Brain microvascular endothelial cell (primary cell): ENCODE data around the gene ATP5F1D.

Experiments used
- DNase-seq: peaks from one replicate; pipeline ENCODE4 v3.0.0-alpha.2; 2020
- H3K27ac ChIP-seq: fragments of 250-450 bp; sonication (Bioruptor Pico); 2 replicates; pipeline ENCODE4 v1.5.1; 2020; ENCODE audit warnings: mild to moderate bottlenecking, moderate library complexity
- H3K27me3 ChIP-seq: fragments of 250-450 bp; sonication (Bioruptor Pico); replicated peaks from 2 replicates; pipeline ENCODE4 v1.5.1; 2020; ENCODE audit warnings: mild to moderate bottlenecking
- H3K36me3 ChIP-seq: fragments of 250-450 bp; sonication (Bioruptor Pico); replicated peaks from 2 replicates; pipeline ENCODE4 v1.5.1; 2020; ENCODE audit warnings: mild to moderate bottlenecking
- H3K4me3 ChIP-seq: 2 replicates; pipeline ENCODE4 v1.5.1; 2011; ENCODE audit warnings: low read depth, mild to moderate bottlenecking, control low read depth, low read length, moderate library complexity
- in situ Hi-C: cut with HindIII; loops from 2 replicates; pipeline ENCODE4 v1.10.0; 2017; ENCODE audit warnings: low sequenced_read_pairs, low pct_ligation_motif_present
- TF ChIP-seq, protein P1 (sequence below): IDR thresholded peaks from 2 replicates; pipeline ENCODE4 v1.5.1; 2011; ENCODE audit warnings: low read depth, mild to moderate bottlenecking, moderate library complexity, low read length, control low read depth, inconsistent platforms; ENCODE audit errors: missing control alignments

Gene ATP5F1D

DNA sequence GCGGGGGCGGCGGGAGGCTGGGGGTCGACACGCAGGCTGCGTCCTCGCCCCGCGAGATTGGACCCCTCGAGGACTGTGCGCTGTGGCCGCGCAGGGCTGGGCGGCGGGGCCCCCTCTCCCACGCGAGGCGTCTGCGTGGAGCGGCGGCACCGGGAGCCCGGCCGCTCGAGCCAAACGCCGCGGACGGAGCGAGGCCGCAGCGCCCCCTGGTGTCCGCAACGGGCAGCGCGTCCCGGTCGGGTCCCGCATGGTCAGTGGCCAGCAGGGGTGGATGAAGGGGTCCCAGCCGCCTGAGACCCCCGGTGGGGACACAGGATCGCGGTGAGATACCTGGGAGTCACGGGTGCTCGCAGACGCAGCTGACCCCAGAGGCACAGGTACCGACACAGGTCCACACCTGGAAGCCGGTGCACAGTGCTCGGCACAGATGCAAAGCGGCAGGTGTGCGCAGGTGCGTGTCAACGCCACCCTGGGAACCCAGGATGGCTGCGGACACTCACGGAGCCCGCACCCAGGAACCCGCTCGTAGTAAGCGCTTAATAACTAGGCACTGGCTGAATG lies 25.4 kb downstream of the ATP5F1D start:
- Histone ChIP-seq H3K27me3 (no peaks in the 10 kb centered on the region), H3K4me3 (peak overlapping the region; percentile 46), H3K27ac (peak overlapping the region; percentile 18), H3K36me3 (peaks cover 13% of the 10 kb centered on the region)
- TF ChIP-seq, protein P1, sequence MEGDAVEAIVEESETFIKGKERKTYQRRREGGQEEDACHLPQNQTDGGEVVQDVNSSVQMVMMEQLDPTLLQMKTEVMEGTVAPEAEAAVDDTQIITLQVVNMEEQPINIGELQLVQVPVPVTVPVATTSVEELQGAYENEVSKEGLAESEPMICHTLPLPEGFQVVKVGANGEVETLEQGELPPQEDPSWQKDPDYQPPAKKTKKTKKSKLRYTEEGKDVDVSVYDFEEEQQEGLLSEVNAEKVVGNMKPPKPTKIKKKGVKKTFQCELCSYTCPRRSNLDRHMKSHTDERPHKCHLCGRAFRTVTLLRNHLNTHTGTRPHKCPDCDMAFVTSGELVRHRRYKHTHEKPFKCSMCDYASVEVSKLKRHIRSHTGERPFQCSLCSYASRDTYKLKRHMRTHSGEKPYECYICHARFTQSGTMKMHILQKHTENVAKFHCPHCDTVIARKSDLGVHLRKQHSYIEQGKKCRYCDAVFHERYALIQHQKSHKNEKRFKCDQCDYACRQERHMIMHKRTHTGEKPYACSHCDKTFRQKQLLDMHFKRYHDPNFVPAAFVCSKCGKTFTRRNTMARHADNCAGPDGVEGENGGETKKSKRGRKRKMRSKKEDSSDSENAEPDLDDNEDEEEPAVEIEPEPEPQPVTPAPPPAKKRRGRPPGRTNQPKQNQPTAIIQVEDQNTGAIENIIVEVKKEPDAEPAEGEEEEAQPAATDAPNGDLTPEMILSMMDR = peak; percentile 72
- in situ Hi-C loops = no loop called here
- no peak for DNase-seq

DNA sequence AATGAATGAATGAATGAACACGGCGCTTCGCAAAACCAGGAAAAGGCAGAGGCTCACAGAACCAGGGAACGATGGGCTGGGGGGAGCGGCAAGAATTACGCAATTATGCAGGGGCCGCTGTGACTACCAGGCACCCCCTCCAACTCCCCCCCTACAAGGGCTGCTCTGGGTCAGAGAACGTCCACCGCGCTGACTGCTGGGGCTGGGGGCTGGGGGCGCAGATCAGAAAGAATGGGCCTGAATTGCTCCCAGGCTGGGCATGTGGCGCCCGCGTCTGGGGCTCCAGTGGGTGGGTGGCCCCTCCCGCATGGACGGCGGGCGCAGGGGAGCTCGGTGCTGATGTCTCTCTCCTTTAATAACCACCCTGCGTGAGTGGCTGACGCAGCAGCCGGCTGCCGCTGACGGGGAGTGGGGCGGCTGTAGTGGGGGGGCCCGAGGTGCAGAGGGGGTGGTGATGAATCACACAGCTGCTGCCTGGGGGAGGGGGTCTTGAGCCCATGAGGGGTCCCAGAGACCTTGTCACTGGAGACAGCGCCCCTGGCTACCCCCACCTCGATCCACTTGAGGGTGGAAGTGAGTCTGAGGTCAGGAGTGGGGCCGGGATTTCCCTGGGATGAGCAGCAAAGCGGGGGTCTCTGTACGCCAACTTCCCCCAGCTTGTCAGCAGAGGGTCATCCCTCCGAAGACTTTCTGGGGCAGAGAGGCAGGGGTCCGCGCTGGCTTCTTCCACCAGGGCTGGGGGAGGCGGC lies 26.1 kb downstream of the ATP5F1D start:
- in situ Hi-C loops = no loop called here
- Histone ChIP-seq H3K27me3 (no peaks in the 10 kb centered on the region), H3K27ac (no peak overlapping the region), H3K36me3 (peaks cover 18% of the 10 kb centered on the region), H3K4me3 (peak overlapping the region; percentile 46)
- TF ChIP-seq, protein P1 = no peak
- DNase-seq = no peak

DNA sequence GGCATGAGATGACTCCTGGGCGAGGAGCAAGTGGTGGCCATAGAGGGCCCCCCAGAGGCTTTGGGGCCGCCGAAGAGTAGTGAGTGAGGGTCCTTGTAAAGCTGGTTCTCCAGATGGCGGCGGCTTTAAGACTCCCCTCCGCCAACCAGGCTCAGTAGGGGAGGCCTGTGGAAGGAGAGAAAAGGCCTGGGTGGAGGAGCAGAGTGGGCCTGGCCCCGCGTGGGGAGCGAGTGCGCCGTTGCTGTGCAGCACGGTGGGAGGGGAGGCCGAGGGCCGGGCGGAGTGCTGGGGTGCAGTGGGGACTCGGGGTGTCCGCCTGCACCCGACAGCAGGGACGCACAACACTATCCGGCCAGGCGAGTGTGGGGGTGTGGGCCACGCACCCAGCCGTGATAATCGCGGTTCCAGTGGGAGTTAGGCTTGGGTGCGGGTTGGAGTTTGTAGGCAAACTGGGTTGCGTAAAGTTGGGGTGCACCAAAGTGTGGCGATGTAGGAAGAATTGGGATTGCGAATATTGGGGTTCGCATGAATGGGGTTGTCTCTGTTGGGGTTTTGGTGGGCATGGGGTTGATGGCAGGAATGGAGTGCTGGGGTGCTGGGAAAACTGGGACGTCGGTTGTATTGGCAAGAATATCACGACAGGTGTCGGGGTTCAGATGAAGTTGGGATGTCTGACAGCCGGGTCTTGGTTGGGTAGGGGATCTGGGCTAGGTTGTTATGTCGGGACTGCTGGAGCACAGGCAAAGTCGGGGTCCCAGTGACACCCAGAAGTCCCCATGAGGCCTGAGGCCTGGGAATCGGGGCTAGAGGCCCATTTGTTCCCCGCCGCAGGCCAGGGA lies 26.9 kb downstream of the ATP5F1D start:
- Histone ChIP-seq H3K4me3 (no peak overlapping the region), H3K36me3 (peaks cover 26% of the 10 kb centered on the region), H3K27me3 (no peaks in the 10 kb centered on the region), H3K27ac (peak overlapping the region; percentile 18)
- DNase-seq = no peak
- TF ChIP-seq, protein P1 = no peak
- in situ Hi-C loops = no loop called here

DNA sequence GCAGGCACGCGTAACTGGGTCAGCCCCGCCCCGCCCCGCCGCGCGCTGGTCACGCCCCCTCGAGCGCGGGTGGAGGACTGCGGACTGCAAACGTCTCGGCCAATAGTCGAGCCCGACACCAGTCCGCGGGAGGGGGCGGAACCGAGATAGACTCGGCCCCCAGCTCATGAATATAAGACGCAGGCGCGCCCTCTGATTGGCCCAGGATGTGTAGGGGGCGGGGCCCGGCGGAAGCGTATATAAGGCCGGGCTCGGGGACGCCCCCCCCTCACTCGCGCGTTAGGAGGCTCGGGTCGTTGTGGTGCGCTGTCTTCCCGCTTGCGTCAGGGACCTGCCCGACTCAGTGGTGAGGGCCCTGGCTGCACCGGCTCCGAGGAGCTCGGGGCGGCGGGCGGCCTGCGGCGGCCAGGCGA lies 27.5 kb downstream of the ATP5F1D start, which contains the start of gene CIRBP:
TSS of gene CIRBP (plus strand) at position 268 of the 413 bp plus-strand sequence. CDS start 1,602 bp downstream, outside the sequence.
- in situ Hi-C loops = no loop called here

DNA sequence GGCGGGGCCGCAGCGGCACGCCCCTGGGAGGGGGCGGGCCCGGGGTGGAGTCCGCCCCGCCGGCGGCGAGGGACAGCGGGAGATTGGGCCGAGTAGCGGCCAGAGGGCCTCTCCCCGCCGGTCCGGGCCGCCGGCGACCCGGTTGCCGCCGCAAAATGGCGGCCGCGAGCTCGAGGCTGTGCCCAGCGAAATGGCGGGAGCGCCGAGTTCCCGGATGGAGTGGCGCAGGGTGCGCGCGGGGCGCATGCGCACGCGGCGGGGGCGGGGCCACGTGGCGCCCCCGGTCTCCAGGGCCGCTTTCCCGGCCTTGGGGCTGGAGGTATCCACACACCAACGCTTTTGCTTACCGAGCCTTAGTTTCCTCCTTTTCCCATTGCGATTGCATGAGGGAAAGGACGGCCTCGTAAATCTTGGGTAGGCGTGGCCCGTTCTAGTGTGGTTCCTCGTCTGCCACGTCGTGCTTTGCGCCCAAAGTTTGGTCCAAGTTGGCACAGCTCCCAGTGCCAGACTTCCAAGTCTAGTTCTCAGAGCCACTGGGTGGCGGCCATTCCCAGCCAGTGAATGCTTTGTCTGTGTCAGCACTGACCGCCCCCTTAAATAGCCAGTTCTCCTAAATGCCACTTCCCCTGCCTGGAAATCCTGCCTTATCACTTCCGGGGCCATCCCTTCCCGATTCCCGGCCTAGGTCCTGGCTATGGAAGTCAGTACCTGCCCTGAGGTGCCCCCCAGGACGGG lies 28.1 kb downstream of the ATP5F1D start:
- peaks cover 36% of the 10 kb centered on the region for H3K36me3 ChIP-seq
- peak; percentile 81 for DNase-seq

More for the DNA sequence above, 27.5 kb downstream of the ATP5F1D start, which contains the start of gene CIRBP:
- H3K27ac ChIP-seq = peak within 1 kb of the TSS; percentile 79
- TF ChIP-seq, protein P1 = no peak
- H3K27me3 ChIP-seq = no peaks in the 10 kb centered on the region
- H3K36me3 ChIP-seq = peaks cover 30% of the 10 kb centered on the region
- H3K4me3 ChIP-seq = peak within 1 kb of the TSS; percentile 68
- peak; percentile 99 for DNase-seq

More for the DNA sequence above, 28.1 kb downstream of the ATP5F1D start:
- Histone ChIP-seq H3K27ac (peak overlapping the region; percentile 79), H3K4me3 (peak overlapping the region; percentile 68), H3K27me3 (no peaks in the 10 kb centered on the region)
- in situ Hi-C loops = no loop called here
- TF ChIP-seq, protein P1 = peak; percentile 15
